Omental fat pad (tissue), 4 donors: ENCODE data around the gene PRRT2. TPM values are rescaled to one million over a fixed set of nuclear protein-coding genes. Genes with fewer than 3 reads are reported as not detected.

ENCODE experiments used
- ATAC-seq: fragments of 150-250 bp; one replicate; pipeline ENCODE4 v1.9.1; 2016; ENCODE audit warnings: mild to moderate bottlenecking, moderate library complexity; ENCODE audit not compliant: low FRiP score
- DNase-seq: peaks from one replicate; pipeline ENCODE4 v3.0.0-alpha.2; 2019; ENCODE audit warnings: low spot score
- CTCF ChIP-seq, 3 donors: fragments of 450-650 bp; IDR thresholded peaks; one replicate each; pipeline ENCODE4 v1.5.1; 2016 to 2017; ENCODE audit warnings: antibody characterized with exemption in 3 of 3, mild to moderate bottlenecking in 3 of 3, moderate library complexity in 2 of 3
- total RNA-seq, 4 donors: library from RNA; depleted of rRNA; stranded (reverse); fragments of >200 nt; gene quantifications; one replicate each; pipeline ENCODE4 v1.1.0, GENCODE V29; 2016

PRRT2 gene
- total RNA-seq, 4 donors from 2014 or later, result 0.28 to 9.8 (median 1.0) TPM

- ATAC-seq (no peak), DNase-seq (no peak)
- TF ChIP-seq CTCF (IDR thresholded peaks at IDR 0.05), result no peak
Measured at GRCh38 chr16:29839822-29840221, 27.8 kb downstream of the PRRT2 start.

GRCh38 chr16:29840240-29840639, 28.2 kb downstream of the PRRT2 start:
- no peak for DNase-seq
- no peak for TF ChIP-seq CTCF (IDR thresholded peaks at IDR 0.05)
- no peak for ATAC-seq

GRCh38 chr16:29841631-29842030, 29.6 kb downstream of the PRRT2 start:
- TF ChIP-seq CTCF (IDR thresholded peaks at IDR 0.05), result no peak
- DNase-seq (no peak), ATAC-seq (no peak)

- no peak for TF ChIP-seq CTCF (IDR thresholded peaks at IDR 0.05)
- ATAC-seq (no peak), DNase-seq (no peak)
Measured at GRCh38 chr16:29842732-29843346, 30.8 kb downstream of the PRRT2 start.

GRCh38 chr16:29843931-29844330, 31.9 kb downstream of the PRRT2 start:
- DNase-seq (no peak), ATAC-seq (no peak)
- no peak for TF ChIP-seq CTCF (IDR thresholded peaks at IDR 0.05)

- DNase-seq, result no peak
- no peak for ATAC-seq
Measured at GRCh38 chr16:29844575-29845331, 32.8 kb downstream of the PRRT2 start.

More at GRCh38 chr16:29844575-29845331, 32.8 kb downstream of the PRRT2 start:
- TF ChIP-seq CTCF (IDR thresholded peaks at IDR 0.05), result no peak
